Measurements from ENCODE around the gene SLC22A25. TPM values are rescaled to one million over a fixed set of nuclear protein-coding genes. Genes with fewer than 3 reads are reported as not detected.
A peak's percentile ranks its signal among the peaks of the same experiment; 100 is the strongest.

The SLC22A25 gene
- total and polyA plus RNA-seq, 2 of the 13 experiments (the other 11 are each of a cell fraction or from before 2014, with no cell fraction given) = 0.18 to 0.42 TPM

- TF ChIP-seq ETV6 (CRISPR knock-in tag; conservative IDR thresholded peaks at IDR 0.05) (no peak), ZNF75D (CRISPR knock-in tag; IDR thresholded peaks at IDR 0.05; ENCODE audit: borderline replicate concordance) (no peak), HBP1 (CRISPR knock-in tag; IDR thresholded peaks at IDR 0.05; ENCODE audit: low read depth) (no peak), ZNF124 (CRISPR knock-in tag; IDR thresholded peaks at IDR 0.05) (peak; percentile 64; the same call in 1 of the 2 replicates), ATF7-NPFF (CRISPR knock-in tag; IDR thresholded peaks at IDR 0.05; ENCODE audit: low read depth) (no peak), XRCC5 (optimal IDR thresholded peaks at IDR 0.05; ENCODE audit: low read length) (no peak), NFKB2 (CRISPR knock-in tag; IDR thresholded peaks at IDR 0.05; ENCODE audit: borderline replicate concordance) (no peak), E2F5 (CRISPR knock-in tag; conservative IDR thresholded peaks at IDR 0.05) (no peak), SNAI1 (CRISPR knock-in tag; IDR thresholded peaks at IDR 0.05; ENCODE audit: borderline replicate concordance) (no peak), SRSF1 (optimal IDR thresholded peaks at IDR 0.05; ENCODE audit: low read depth, low read length) (no peak), KDM1A (CRISPR knock-in tag; IDR thresholded peaks at IDR 0.05) (peak; percentile 69; the same call in 1 of the 2 replicates), STAT5B (CRISPR knock-in tag; IDR thresholded peaks at IDR 0.05) (no peak), KLF12 (CRISPR knock-in tag; IDR thresholded peaks at IDR 0.05; ENCODE audit: borderline replicate concordance) (no peak), ZNF839 (CRISPR knock-in tag; IDR thresholded peaks at IDR 0.05; ENCODE audit: borderline replicate concordance) (no peak), RAD51 (IDR thresholded peaks at IDR 0.05; ENCODE audit: borderline replicate concordance) (no peak), ZNF616 (CRISPR knock-in tag; IDR thresholded peaks at IDR 0.05; ENCODE audit: low read depth) (no peak), YEATS4 (CRISPR knock-in tag; IDR thresholded peaks at IDR 0.05; ENCODE audit: borderline replicate concordance) (peak; percentile 37; the same call in 1 of the 2 replicates), MTERF4 (CRISPR knock-in tag; IDR thresholded peaks at IDR 0.05) (no peak), ZNF180 (CRISPR knock-in tag; IDR thresholded peaks at IDR 0.05; ENCODE audit: borderline replicate concordance, low read depth) (no peak), EED (CRISPR knock-in tag; IDR thresholded peaks at IDR 0.05) (no peak), SP4 (CRISPR knock-in tag; IDR thresholded peaks at IDR 0.05) (no peak), ISX (CRISPR knock-in tag; conservative IDR thresholded peaks at IDR 0.05) (no peak), ZNF674 (CRISPR knock-in tag; IDR thresholded peaks at IDR 0.05; ENCODE audit: low read depth) (no peak), CERS6 (CRISPR knock-in tag; IDR thresholded peaks at IDR 0.05) (no peak), TFE3 (CRISPR knock-in tag; IDR thresholded peaks at IDR 0.05) (peak; percentile 79; the same call in 1 of the 2 replicates)
These were observed 7.0 kb upstream of the SLC22A25 start (continued) for GRCh38 chr11:63250162-63251050.

Measured in HepG2 (cell line).